GM12892 (cell line): ENCODE results near the gene CNGA4.

Experiments
- POLR2A ChIP-seq: IDR thresholded peaks from 2 replicates; pipeline ENCODE4 v1.6.1; 2011; ENCODE audit warnings: low read depth, low read length, control low read depth
- POLR2AphosphoS5 ChIP-seq: IDR thresholded peaks from 2 replicates; pipeline ENCODE4 v1.6.1; 2011; ENCODE audit warnings: low read depth, low read length, control low read depth
- TAF1 ChIP-seq: IDR thresholded peaks from 2 replicates; pipeline ENCODE4 v1.6.1; 2011; ENCODE audit warnings: low read depth, mild to moderate bottlenecking, control low read depth, low read length, borderline replicate concordance

- TF ChIP-seq POLR2A (no peak), POLR2AphosphoS5 (no peak), TAF1 (no peak)
Measured at GRCh38 chr11:6204706-6205105, 34.2 kb upstream of the CNGA4 start.
